NCI-H1694 treated with DMSO at 0.1 percent for 48 hours (cell line): Measurements from ENCODE around the gene CD163.
"Not testable (repeated sequence)": the region's sequence is repeated elsewhere in the genome, so short reads cannot be mapped to it uniquely, and the experiment has no call there.

Experiments used
- DNase-seq: peaks from one replicate; lab custom pipeline; 2025; lab: John Stamatoyannopoulos, UW

The CD163 gene

DNA sequence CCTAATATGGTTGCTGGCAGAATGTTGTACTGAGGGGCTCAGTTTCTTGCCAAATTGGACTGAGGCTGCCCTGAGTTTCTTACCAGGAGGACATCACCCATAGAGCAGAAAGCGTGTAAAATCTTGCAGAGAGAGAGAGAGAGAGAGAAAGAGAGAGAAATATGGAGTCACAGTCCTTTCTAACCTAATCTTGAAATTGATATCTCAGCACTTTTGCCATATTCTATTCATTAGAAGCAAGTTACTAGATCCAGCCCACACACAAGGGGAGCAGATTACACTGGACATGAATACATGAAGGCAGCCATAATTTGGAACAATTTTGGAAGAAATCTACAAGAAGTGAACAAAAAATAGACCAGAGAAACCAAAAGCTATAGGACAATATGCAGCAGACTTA is 55.5 kb downstream of the CD163 start:
- no peak for DNase-seq

DNA sequence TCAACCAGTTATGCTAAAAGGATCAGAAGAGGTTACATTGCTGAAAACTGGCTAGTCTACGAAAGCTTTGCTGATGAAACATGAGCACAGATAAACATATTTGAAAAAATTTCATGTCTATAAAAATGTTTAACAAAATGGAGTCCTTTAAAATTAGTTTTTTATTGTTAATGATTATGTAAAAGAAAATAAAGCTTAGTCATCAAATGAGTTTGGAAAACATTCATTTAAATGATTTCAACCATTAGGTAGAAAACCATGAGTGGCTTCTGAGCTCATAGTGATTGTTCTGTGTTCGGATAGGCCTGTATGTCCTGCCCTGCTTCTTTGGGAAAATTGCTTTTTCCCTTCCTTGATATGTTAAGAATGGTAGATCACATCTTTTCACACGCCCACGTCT is 59.0 kb downstream of the CD163 start:
- no peak for DNase-seq

DNA sequence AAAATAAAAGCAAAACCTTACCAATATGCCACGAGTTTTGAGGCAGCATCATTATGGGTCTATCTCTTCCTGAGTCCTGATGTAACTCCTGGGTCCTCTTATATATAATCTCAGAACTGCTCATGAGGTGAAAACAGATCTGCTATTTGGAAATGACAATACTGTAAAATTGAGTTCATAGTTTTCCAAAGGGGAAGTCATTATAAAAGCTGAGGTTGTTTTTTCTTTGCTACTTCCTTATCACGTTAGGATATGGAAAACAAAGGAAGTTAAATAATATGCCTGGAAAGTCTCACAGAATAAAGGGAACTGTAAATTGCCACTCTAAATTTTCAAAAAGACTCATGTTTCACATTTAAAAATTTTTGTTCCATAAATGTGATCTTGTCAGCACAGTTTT is 59.5 kb downstream of the CD163 start, which contains the start of gene CD163L1:
Gene CD163L1 (minus strand): TSS at position 78 of the 400 bp plus-strand sequence. CDS start 26 bp downstream, at position 52.
- no peak for DNase-seq

DNA sequence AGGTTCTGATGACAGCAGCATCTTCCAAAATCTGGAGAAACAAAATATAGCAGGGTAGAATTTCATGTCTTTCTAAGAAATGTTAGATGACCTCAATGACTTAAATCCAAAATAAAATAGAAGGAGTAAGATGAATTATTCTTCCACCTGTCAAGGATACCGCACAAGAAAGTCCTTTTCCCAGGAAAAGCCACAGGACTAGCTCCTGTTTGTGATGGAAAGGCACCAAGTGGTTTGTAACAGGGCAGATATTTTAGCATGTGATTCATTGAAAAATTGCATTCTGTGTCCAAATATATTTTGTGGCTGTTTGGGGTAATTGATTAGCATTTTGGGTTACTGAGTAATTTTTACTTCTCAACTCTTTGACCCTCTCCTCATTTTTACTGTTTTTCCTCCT is 62.4 kb downstream of the CD163 start:
- DNase-seq, result no peak

DNA sequence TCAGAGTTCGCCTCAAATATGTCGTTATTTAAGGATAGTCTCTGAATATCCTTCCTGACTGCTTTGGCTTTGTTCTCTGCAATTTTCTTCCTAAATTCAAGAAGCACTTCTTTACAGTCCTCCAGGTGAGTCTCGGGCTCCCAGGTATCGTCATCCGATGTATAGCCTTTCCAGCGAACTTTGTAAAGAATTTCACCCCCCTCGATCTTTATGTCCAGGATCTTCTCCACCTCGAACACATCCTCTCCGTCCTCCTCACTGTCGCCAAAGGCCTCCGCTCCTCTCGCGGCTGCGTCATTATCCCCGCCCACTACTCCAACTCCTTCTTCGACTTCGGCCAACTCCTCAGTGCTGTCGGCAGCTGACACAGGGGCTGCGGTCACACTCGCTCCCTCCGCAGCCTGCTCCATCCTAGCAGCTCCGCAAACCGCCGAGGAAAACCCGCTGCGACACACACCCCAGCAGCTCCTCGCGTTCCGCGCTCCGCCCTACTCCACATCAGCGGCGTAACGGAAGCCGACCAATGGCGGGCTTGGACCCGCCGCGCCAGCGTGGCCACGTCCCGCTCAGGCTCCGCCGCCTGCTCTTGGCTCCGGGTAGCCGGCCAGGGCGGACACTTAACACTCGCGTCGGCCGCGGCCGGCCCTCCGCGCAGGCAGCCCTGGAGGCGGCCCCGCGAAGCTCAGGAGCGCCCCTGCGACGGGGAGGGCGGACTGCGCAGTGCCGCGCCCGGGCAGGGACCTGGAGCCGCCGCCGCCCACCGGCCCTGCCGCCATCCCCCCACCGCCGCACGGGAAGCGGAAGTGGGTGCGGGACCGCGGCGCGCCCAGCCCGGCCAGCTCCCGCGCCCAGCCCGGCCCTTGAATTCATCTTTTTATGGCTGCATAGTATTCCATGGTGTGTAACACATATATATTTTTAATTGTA is 63.7 kb downstream of the CD163 start:
- DNase-seq, result no peak

DNA sequence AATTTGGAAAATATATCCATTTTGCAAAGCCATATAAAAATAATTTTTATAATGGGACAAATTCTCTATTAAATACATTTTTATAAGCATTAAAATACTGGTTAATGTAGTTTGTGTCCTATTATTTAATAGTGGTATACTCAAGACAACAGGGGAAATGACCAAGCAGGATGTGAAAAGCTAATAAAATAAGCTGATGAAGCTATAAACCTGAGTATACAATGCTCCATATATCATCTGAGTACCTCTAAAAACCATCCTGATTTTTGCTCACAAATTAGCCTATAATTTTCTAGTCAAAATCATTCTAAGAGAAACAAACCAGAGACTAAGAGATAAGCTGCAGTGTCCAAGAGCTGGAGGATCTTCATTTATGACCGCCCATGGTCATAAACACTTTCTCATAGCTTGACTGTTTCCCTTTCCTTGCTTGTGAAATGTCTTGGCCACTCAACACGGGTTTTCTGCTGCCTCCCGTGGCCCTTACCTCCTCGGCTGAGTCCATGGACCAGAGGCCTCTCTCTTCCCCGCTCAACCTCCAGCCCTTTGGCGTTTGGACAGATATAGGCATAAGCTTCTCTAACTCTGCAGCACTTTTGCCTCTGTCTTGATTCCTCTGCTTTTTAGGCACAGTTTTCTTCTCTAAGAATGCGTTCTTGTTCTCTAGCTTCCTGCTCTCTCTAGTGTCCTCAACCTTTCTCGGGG is 65.1 kb downstream of the CD163 start:
- DNase-seq, result not testable (repeated sequence)

DNA sequence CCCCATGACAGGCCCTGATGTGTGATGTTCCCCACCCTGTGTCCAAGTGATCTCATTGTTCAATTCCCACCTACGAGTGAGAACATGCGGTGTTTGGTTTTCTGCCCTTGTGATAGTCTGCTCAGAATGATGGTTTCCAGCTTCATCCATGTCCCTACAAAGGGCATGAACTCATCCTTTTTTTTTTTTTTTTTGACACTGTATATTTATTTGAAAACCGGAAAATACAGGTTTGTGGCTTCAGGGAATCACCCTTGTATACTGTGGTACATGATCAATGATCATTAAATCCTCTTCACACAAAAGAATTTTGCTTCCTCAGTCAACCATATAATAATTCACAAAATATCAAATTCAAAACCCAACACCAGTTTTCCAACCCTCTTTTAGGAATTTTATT is 66.1 kb downstream of the CD163 start:
- not testable (repeated sequence) for DNase-seq

DNA sequence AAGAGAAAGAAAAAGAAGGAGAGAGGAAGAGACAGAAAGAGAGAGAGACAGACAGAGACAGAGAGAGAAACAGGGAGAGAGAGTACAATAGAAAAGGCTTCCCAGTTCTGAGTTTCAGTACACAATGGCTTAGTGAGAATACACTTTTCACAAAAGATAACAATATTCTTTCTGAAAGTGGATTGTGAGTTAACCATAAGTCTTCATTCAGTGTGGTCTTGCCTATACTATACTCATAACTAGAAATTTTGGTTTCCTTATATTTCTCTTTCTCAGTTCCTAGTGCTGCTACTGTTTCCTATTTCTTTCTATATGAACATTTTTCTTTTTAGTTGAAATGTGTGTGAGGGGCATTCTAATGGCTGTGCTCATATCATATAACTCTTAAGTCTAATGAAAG is 68.9 kb downstream of the CD163 start:
- no peak for DNase-seq

DNA sequence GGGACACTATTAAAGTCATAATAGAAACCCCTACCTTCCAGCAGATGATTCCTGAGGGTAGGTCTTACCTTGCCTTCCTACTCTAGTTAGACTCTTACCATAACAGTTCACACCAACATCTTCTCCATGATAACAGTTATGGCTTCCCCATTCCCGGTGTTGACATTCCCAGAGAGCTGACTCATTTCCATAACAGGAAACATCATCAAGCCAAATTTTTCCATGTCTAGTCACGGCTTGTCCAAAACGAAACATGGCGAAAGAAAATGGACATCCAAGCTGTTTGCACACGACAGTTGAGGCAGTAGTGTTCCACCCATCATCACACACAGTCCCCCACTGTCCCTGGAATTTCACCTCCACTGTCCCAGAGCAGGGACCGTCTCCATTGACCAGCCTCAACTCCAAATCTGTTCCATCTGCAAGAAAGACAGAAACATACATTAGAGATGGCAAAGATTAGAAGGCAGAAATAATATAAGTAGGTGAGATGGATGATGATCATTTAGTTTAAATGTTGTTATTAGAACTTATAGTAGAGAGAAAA is 70.2 kb downstream of the CD163 start:
- DNase-seq, result no peak

DNA sequence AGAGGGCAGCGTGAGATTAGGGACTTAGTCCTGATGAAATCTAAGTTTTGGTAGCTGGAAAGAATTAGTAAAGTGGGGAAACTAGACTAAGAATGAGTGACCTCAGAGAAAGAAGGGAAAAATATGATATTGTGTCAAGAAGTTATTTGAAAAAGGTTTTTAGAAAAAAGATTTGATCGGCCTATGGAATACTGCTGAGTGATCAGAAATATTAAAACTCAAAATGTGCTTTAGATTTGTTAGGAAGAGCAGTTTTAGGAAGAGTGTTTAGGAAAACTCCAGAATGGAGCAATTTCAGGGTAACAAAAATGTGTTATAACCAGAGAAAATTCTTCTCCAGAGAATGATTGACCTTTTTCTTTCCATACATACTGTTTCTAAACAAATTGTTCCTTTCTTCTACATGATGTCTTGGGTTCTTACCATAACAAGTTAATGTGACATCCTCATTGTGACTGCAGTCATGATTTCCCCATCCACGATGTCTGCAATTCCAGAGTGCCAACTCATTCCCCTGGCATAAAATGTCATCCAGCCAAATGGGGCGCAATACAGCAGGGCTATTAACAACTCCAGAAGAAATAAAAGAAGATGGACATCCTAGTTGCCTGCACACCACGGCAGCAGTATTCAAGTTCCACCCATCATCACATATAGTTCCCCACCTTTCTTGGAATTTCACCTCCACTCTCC is 71.4 kb downstream of the CD163 start:
- DNase-seq, result no peak
